Kidney (tissue), 14 donors: ENCODE data around the gene PPARG. TPM values are rescaled to one million over a fixed set of nuclear protein-coding genes. Genes with fewer than 3 reads are reported as not detected.

Experiments
- DNase-seq, 5 donors: peaks; one replicate each; pipeline ENCODE4 v3.0.0-alpha.2; 2013 to 2020
- FAIRE-seq: peaks from 2 replicates; lab custom pipeline; 2012; peaks lifted over from hg19 to GRCh38; lab: Jason Lieb, UNC
- H3K27ac ChIP-seq, 2 donors: one replicate each; pipeline ENCODE4 v1.7.0; 2013; ENCODE audit warnings: low read depth in 2 of 2, low read length in 2 of 2, inconsistent platforms in 1 of 2
- H3K27me3 ChIP-seq: one replicate; pipeline ENCODE4 v1.7.1; 2013; ENCODE audit warnings: low read length, inconsistent platforms; ENCODE audit not compliant: control insufficient read depth, insufficient read depth
- H3K36me3 ChIP-seq, 3 donors: one replicate each; pipeline versions ENCODE4 v1.7.0 to v1.7.1; 2013; ENCODE audit warnings: low read length in 3 of 3, control low read depth in 1 of 3, inconsistent platforms in 1 of 3; ENCODE audit not compliant: insufficient read depth in 3 of 3, control insufficient read depth in 2 of 3
- H3K4me1 ChIP-seq, 3 donors: one replicate each; pipeline versions ENCODE4 v1.7.0 to v1.7.1; 2013; ENCODE audit warnings: low read length in 3 of 3, inconsistent platforms in 1 of 3, low read depth in 1 of 3; ENCODE audit not compliant: control insufficient read depth in 2 of 3, insufficient read depth in 2 of 3
- H3K4me3 ChIP-seq, 3 donors: one replicate each; pipeline versions ENCODE4 v1.7.0 to v1.8.1; 2013; ENCODE audit warnings: low read length in 3 of 3, control low read depth in 1 of 3, inconsistent platforms in 1 of 3
- H3K9ac ChIP-seq, 3 donors: one replicate each; pipeline versions ENCODE4 v1.7.0 to v1.7.1; 2013; ENCODE audit warnings: low read length in 3 of 3, control low read depth in 1 of 3, inconsistent platforms in 1 of 3
- H3K9me3 ChIP-seq, 3 donors: one replicate each; pipeline versions ENCODE4 v1.7.0 to v1.7.1; 2013; ENCODE audit warnings: low read length in 3 of 3, control low read depth in 1 of 3, inconsistent platforms in 1 of 3; ENCODE audit not compliant: control insufficient read depth in 2 of 3, insufficient read depth in 1 of 3
- CTCF ChIP-seq: IDR thresholded peaks from 3 replicates; pipeline ENCODE4 v1.5.1; 2012; ENCODE audit warnings: mild to moderate bottlenecking, moderate library complexity, borderline replicate concordance; ENCODE audit not compliant: insufficient read depth; ENCODE audit errors: extremely low read depth
- intact Hi-C: fragments of 100-400 bp; cut with DNase I; formaldehyde crosslinking; loops from one replicate; pipeline ENCODE4 v1.11.1; 2022
- polyA plus RNA-seq: library from polyadenylated mRNA; stranded (reverse); fragments of 350-450 nt; fragmentation: Illumina TruSeq; extraction: RNeasy Lipid Tissue Mini Kit (QIAGEN cat#74804); gene quantifications from one replicate; pipeline ENCODE4 v1.2.3, GENCODE V29; 2014; ENCODE audit warnings: low read depth, low replicate concordance; ENCODE audit not compliant: insufficient read depth
- total RNA-seq: library from RNA; stranded (reverse); fragmentation: NEBNext Ultra II Directional; extraction: Animal tissue kit (Norgen Biotek cat#: 25700); gene quantifications from one replicate; pipeline ENCODE4 v1.2.1, GENCODE V29; 2021
- donor health status: control.
- donor health status: control.
- donor health status: control.
- donor health status: control.
- donor health status: control.
- donor health status: DM: yes; HTN: yes; CAD: no.
- donor health status: Normal renal cell carcinoma (clear cell type).

PPARG gene
- total and polyA plus RNA-seq, 2 donors from 2014 or later: 19.0 to 19.2 TPM

GRCh38 chr3:12442654-12443501 lies 154.0 kb downstream of the PPARG start:
- DNase-seq: peak in 2 of 5 donors; percentile 43 to 59
- Histone ChIP-seq H3K4me3 (no peak overlapping the region), H3K4me1 (peaks cover 0 to 5% (median 2%) of the 10 kb centered on the region in 3 donors), H3K9ac (no peak overlapping the region), H3K9me3 (no peaks in the 10 kb centered on the region), H3K27ac (no peak overlapping the region), H3K36me3 (no peaks in the 10 kb centered on the region), H3K27me3 (no peaks in the 10 kb centered on the region)
- no peak for FAIRE-seq
- intact Hi-C loops: no loop called here
- no peak for TF ChIP-seq CTCF

- intact Hi-C loops: no loop called here
- Histone ChIP-seq H3K9ac (no peak overlapping the region), H3K9me3 (no peaks in the 10 kb centered on the region), H3K36me3 (no peaks in the 10 kb centered on the region), H3K4me3 (peak overlapping the region in 1 of 3 donors; percentile 10), H3K4me1 (peaks cover 0 to 5% (median 2%) of the 10 kb centered on the region in 3 donors), H3K27me3 (no peaks in the 10 kb centered on the region), H3K27ac (peak overlapping the region; percentile 67 to 69)
- no peak for FAIRE-seq
- TF ChIP-seq CTCF: no peak
- DNase-seq: no peak
These were observed 155.1 kb downstream of the PPARG start for GRCh38 chr3:12443781-12444522.

- TF ChIP-seq CTCF: no peak
- no peak overlapping the region for H3K9ac ChIP-seq
- no peak for FAIRE-seq
- no peaks in the 10 kb centered on the region for H3K27me3 ChIP-seq
- peak overlapping the region in 1 of 3 donors; percentile 10 for H3K4me3 ChIP-seq
- no peaks in the 10 kb centered on the region for H3K9me3 ChIP-seq
- DNase-seq: peak in 4 of 5 donors; percentile 58 to 73 (median 68)
- intact Hi-C loops: no loop called here
- peak overlapping the region; percentile 67 to 69 for H3K27ac ChIP-seq
- H3K4me1 ChIP-seq: peaks cover 0 to 5% (median 2%) of the 10 kb centered on the region in 3 donors
- H3K36me3 ChIP-seq: no peaks in the 10 kb centered on the region
These were observed 156.0 kb downstream of the PPARG start for GRCh38 chr3:12444582-12445471.
